OCI-LY7 (cell line): ENCODE results near the gene ZFTA. TPM values are rescaled to one million over a fixed set of nuclear protein-coding genes. Genes with fewer than 3 reads are reported as not detected.

ENCODE experiments used
- BruUV-seq: library from RNA; stranded (reverse); fragments of 400-500 nt; replicated peaks from 2 replicates; lab custom pipeline; 2021; lab: Mats Ljungman, UMichigan
- CTCF ChIA-PET: fragments of 300-600 bp; sonication (Branson Sonifier 250); formaldehyde crosslinking; loops from one replicate; lab custom pipeline; 2022; ENCODE audit warnings: antibody characterized with exemption; ENCODE audit not compliant: unreplicated experiment; lab: Charles Lee
- POLR2A ChIA-PET: fragments of 300-600 bp; sonication (Branson Sonifier 250); formaldehyde crosslinking; loops from one replicate; lab custom pipeline; 2022; ENCODE audit warnings: antibody characterized with exemption; lab: Charles Lee
- DNase-seq: peaks from one replicate; pipeline ENCODE4 v3.0.0-alpha.2; 2015; ENCODE audit warnings: low spot score
- H2AFZ ChIP-seq: fragments of 200-600 bp; sonication (generic), shearing (Covaris generic); 2 replicates; pipeline ENCODE4 v1.6.1; 2014; ENCODE audit warnings: mild to moderate bottlenecking, antibody characterized with exemption, low read length, moderate library complexity
- H3K27ac ChIP-seq: fragments of 200-600 bp; sonication (generic); 2 replicates; pipeline ENCODE4 v1.5.1; 2014; ENCODE audit warnings: mixed run types, low read depth, mild to moderate bottlenecking, moderate library complexity, low read length, inconsistent platforms; ENCODE audit not compliant: poor library complexity, severe bottlenecking
- H3K36me3 ChIP-seq: fragments of 200-600 bp; sonication (generic); 2 replicates; pipeline ENCODE4 v1.6.1; 2014; ENCODE audit warnings: mild to moderate bottlenecking, antibody characterized with exemption, low read length, moderate library complexity, mixed read lengths; ENCODE audit not compliant: insufficient read depth
- H3K4me1 ChIP-seq: fragments of 200-600 bp; sonication (generic); 2 replicates; pipeline ENCODE4 v1.5.1; 2014; ENCODE audit warnings: mild to moderate bottlenecking, low read length; ENCODE audit not compliant: insufficient read depth, poor library complexity, severe bottlenecking
- H3K4me2 ChIP-seq: fragments of 200-600 bp; sonication (generic); 2 replicates; pipeline ENCODE4 v1.6.1; 2014; ENCODE audit warnings: mild to moderate bottlenecking, low read length
- H3K4me3 ChIP-seq: fragments of 200-600 bp; sonication (generic); 2 replicates; pipeline ENCODE4 v1.5.1; 2014; ENCODE audit warnings: mild to moderate bottlenecking, low read depth, low read length; ENCODE audit not compliant: poor library complexity, severe bottlenecking
- H3K79me2 ChIP-seq: fragments of 200-600 bp; sonication (generic); 2 replicates; pipeline ENCODE4 v1.6.1; 2016; ENCODE audit warnings: low read depth, mild to moderate bottlenecking, low read length, moderate library complexity, mixed read lengths; ENCODE audit not compliant: insufficient read depth
- H3K9me2 ChIP-seq: fragments of 200-600 bp; sonication (generic); 2 replicates; pipeline ENCODE4 v1.6.1; 2016; ENCODE audit warnings: mild to moderate bottlenecking, low read length, mixed read lengths; ENCODE audit not compliant: insufficient read depth
- H3K9me3 ChIP-seq: fragments of 200-600 bp; sonication (generic); 2 replicates; pipeline ENCODE4 v1.6.1; 2014; ENCODE audit warnings: mild to moderate bottlenecking, mixed run types, low read length, mixed read lengths
- H4K20me1 ChIP-seq: fragments of 200-600 bp; sonication (generic); 2 replicates; pipeline ENCODE4 v1.6.1; 2014; ENCODE audit warnings: mild to moderate bottlenecking, antibody characterized with exemption, low read length, moderate library complexity, mixed read lengths; ENCODE audit not compliant: insufficient read depth
- CTCF ChIP-seq: fragments of 200-600 bp; sonication (generic); conservative IDR thresholded peaks from 2 replicates; pipeline ENCODE4 v1.5.1; 2014; ENCODE audit warnings: mild to moderate bottlenecking, antibody characterized with exemption, low read length, moderate library complexity, mixed read lengths
- EZH2phosphoT487 ChIP-seq: fragments of 200-600 bp; sonication (generic); IDR thresholded peaks from 2 replicates; pipeline ENCODE4 v1.6.1; 2018; ENCODE audit warnings: low read depth, borderline replicate concordance, mild to moderate bottlenecking, mixed run types, antibody characterized with exemption, low read length, moderate library complexity, mixed read lengths
- intact Hi-C: fragments of 100-400 bp; cut with micrococcal nuclease; formaldehyde crosslinking; loops from one replicate; pipeline ENCODE4 v1.10.0; 2022; ENCODE audit not compliant: unreplicated experiment
- total RNA-seq, 2 experiments: library from RNA; depleted of rRNA in 1 of 2; stranded (reverse); fragments of >200 nt in 1 of 2; shearing (Covaris generic) in 1 of 2; gene quantifications; 2 replicates each; pipeline ENCODE4 v1.2.3, GENCODE V29; 2014 to 2022

ZFTA gene
- total RNA-seq, 2 experiments from 2014 or later = 6.8 to 12.7 TPM

DNA sequence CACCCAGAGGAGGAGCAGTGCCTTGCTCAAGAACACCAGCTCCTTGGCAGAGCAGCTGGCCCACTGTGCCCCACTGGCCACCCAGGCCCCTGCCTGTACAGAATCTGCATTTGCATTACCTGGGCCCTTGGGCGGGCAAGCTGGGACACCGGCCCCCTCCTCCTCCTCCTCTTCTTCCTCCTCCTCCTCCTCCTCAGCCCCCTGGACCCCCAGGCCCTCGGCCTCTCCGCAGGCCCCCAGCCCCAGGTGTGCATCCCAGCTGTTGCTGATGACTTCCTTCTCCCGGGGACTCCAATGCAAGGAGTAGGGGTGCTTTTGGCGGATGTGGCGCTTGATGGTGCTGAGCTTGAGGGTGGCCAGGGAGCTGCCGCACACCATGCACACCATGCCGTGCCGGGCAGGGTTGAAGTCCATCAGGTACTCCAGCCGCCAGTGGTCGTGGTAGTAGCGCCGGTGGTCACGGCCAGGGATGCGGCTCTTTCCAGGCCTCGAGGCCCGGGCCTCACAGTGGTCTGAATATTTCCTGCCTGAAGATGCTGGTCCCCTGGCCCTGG is 2.8 kb downstream of the ZFTA start:
- peaks cover 20% of the 10 kb centered on the region for H3K4me1 ChIP-seq
- 0 out of 2 replicates have a peak, but pooled peaks cover 6% of the 10 kb centered on the region for H3K79me2 ChIP-seq
- ChIA-PET POLR2A (interaction anchor here (0.6 to 1.5 kb wide), 2 partner anchors 9 to 122 kb away, joined by 3 to 4 read pairs; no protein-coding TSS in a partner anchor), CTCF (no interaction called here)
- TF ChIP-seq EZH2phosphoT487 (no peak), CTCF (no peak)
- H3K27ac ChIP-seq = no peak overlapping the region
- intact Hi-C loops = loop anchor here (5.0 kb wide), 3 partner anchors 47 to 382 kb away; partner anchors contain the start of genes MARK2 and SPINDOC
- no peak overlapping the region for H2AFZ ChIP-seq
- H3K9me2 ChIP-seq = no peaks in the 10 kb centered on the region
- peaks cover 12% of the 10 kb centered on the region; the same call in 1 of the 2 replicates for H4K20me1 ChIP-seq
- H3K9me3 ChIP-seq = no peaks in the 10 kb centered on the region
- H3K4me2 ChIP-seq = no peak overlapping the region
- H3K36me3 ChIP-seq = peaks cover 13% of the 10 kb centered on the region; the same call in 1 of the 2 replicates
- no peak for DNase-seq
- no peak overlapping the region for H3K4me3 ChIP-seq
- BruUV-seq = no TSS peak

DNA sequence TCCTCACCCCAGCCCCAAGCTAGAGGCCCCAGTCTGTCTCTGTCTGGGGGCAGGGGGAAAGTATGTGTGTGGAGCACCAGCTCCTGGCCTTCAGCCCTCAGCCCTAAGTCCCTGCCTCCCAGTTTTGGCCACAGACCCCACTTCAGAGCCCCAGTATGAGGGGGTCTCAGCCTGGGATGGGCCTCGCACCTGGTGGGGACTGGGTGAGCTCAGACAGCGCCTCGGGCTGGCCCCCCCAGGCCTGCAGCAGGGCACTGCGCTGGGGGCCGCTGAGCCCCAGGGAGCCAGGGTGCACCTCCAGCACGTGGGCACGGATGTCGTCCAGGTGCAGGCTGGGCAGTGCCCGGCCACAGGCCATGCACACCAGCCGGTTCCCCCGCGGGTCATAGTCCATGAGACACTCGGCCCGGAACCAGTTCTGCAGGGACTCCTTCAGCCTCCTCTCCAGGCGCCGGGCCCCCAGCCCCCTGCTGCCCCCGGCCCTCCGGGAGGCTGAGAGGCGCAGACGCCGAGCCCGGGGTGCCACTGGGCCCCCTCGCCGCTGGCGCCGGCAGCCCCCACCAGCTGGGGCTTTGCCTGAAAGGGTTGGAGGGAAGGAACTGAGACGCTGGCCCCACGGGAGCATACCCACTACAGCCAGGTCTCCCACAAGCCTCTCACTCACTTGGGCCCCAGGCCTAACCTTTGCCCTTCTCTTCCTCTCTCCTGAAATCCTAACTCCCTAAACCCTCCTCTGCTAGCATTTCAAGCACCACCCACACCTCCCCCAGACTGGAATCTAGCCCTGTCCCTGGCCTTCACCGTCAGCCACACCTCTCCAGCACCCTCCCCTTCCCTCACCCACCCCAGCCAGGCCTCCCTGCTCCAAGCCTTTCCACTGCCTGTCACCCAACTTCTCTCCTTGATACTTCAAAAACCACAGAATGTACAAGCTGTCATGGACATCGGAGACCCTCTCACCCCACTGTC is 3.6 kb downstream of the ZFTA start:
- intact Hi-C loops = loop anchor here (5.0 kb wide), 3 partner anchors 47 to 382 kb away; partner anchors contain the start of genes MARK2 and SPINDOC
- no peak overlapping the region for H2AFZ ChIP-seq
- peaks cover 20% of the 10 kb centered on the region; the same call in 1 of the 2 replicates for H3K36me3 ChIP-seq
- H3K27ac ChIP-seq = no peak overlapping the region
- ChIA-PET CTCF (no interaction called here), POLR2A (interaction anchor here (1.5 kb wide), 1 partner anchor 8 kb away, joined by 3 read pairs; no protein-coding TSS in a partner anchor)
- H3K4me2 ChIP-seq = no peak overlapping the region
- 0 out of 2 replicates have a peak, but pooled peaks cover 6% of the 10 kb centered on the region for H3K79me2 ChIP-seq
- TF ChIP-seq CTCF = no peak
- TF ChIP-seq EZH2phosphoT487 = no peak
- no peaks in the 10 kb centered on the region for H3K9me3 ChIP-seq
- peaks cover 20% of the 10 kb centered on the region for H3K4me1 ChIP-seq
- H3K4me3 ChIP-seq = no peak overlapping the region
- DNase-seq = no peak
- BruUV-seq = no TSS peak
- H3K9me2 ChIP-seq = no peaks in the 10 kb centered on the region
- H4K20me1 ChIP-seq = peaks cover 12% of the 10 kb centered on the region; the same call in 1 of the 2 replicates
